Hematopoietic multipotent progenitor cell treated with erythropoietin and hydrocortisone succinate and interleukin-3 and kit ligand, for 17 days (in vitro differentiated cells): Measurements from ENCODE around the gene ZEB1.

Source experiments
- DNase-seq: peaks from one replicate; pipeline ENCODE4 v3.0.0-alpha.2; 2015; ENCODE audit warnings: low spot score

The ZEB1 gene

DNA sequence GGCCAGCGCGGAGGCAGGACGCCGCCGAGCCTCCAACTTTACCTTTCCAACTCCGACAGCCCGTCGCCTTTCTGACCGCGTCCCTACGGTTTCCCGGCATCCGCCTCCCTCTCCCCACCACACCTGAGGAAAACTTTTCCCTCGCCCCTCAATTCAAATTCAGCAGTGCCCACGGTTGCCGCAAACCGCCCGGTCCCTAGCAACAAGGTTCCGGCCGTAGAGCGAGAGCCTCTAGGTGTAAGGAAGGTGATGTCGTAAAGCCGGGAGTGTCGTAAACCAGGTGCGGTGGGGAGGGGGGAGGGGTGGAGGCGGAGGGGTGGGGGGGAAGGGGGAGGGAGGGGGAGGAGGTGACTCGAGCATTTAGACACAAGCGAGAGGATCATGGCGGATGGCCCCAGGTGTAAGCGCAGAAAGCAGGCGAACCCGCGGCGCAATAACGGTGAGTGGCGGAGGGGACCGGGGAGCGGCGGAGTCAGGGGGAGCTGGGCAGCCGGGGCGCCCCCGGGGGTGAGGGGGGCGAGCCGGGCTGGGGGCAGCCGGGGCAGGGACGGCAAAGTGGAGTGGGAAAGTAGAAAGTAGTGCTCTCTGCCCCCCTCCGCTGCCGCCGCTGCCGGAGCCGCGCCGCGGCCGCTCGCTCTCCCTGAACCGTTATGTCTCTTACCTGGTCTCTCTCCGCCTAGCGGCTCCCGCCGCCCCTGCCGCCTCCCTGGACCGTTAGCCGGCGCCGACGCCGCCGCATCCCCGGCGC, at the start of gene ZEB1:
TSS of gene ZEB1 (plus strand) at position 363 of the 748 bp plus-strand sequence. CDS start at position 382, 19 bp downstream.
- peak; percentile 70 for DNase-seq

DNA sequence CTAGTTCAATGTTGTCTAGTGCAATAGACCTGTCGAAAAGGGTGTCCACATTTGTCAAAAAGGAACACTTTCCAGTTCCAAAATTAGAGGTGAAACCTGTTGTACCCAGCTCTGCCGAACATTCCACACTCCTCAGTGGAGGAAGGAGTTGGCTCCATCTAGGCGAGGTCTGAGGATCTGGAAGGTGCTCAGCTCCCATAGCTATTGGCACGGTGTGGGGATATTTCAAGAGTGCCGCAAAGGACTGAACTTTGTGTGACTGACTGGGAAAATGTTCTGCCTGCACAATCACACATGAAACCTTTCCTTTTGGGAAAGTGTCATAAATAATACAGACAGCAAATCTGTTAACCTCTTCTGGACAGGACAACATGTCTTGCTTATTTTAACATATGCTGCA, 48.1 kb upstream of the ZEB1 start:
- DNase-seq, result no peak

GRCh38 chr10:31272841-31273240, 46.2 kb upstream of the ZEB1 start:
- DNase-seq, result no peak

- DNase-seq, result no peak
These were observed 45.2 kb upstream of the ZEB1 start for GRCh38 chr10:31273789-31274188.

DNA sequence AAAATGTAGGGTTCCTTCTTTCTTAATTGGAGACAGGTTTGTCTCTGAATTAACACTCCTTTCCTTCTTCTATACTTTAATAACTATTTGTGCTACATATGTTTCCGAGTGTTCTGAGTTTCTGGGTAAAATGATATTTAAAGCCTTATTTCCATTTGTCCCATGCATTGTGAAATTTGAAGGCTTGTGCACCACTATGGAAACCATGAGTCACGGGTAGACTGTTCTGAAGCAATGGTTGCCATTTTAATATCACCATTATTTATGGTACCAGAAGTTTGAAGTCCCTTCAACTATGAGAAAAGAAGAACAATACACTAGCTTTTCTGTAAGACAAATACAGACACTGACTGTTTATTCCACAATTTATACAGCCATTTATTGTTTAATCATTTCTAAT, 44.7 kb upstream of the ZEB1 start:
- no peak for DNase-seq

DNA sequence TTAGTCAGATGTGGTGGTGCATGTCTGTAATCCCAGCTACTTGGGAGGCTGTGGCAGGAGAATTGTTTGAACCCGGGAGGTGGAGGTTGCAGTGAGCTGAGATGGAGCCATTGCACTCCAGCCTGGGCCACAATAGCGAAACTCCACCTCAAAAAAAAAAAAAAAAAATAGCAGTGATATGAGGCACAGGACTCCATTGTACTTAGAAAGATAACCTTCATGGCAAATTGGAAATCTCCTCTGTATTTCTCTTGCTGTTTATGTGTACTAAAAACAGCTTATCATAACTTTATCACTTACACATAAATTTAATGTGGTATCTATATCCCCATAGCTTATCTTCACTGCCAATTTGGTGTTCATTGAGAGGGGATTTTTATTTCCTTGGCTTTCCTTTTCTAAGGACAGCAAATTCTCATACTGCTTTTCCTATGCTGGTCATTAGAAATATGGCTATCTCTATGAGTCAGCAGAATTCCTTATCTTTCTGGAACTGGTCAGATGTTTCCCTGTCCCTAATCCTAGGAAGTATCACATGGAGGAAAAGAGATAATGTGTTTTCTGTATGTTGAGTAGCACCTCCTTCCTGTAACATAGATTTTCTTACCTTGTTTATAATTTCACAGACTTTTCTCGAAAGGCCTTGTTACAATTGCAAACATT, 40.6 kb upstream of the ZEB1 start:
- DNase-seq, result no peak

DNA sequence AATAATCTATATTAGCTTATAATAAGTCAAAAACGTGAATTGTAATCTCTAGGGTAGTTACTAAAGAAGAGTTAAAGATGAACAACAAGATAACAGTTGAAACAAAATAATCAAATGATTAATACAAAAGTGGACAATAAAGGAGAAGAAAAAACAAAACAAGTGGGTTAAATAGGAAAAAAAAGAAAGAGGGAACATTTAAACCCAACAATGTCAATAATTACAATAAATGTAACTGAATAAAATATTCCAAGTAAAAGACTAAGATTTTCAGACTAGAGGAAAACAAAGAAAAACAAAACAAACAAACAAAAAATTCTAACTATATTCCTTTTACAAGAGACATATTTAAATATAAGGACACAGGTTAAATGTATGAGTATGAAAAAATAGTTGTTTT, 38.0 kb upstream of the ZEB1 start:
- DNase-seq, result no peak

GRCh38 chr10:31288001-31288400, 31.0 kb upstream of the ZEB1 start:
- DNase-seq, result no peak

DNA sequence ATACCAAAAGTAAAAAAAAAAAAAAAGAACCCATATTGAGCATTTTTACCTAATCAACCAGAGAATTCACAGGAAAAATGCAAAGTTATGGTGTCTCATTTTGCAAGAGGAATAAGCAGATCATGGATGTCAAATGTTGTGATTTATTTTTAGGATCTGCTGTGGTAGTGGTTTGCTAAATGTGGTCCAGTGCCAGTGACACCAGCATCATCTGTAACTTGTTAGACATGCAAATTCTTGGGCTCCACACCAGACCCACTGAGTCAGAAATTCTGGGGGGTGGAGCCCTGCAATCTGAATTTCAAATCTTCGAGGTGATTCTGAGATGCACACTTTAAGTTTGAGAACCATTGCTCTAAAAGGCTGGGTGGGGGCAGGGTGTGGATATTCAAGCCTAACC, 30.1 kb upstream of the ZEB1 start:
- DNase-seq, result no peak

- DNase-seq, result no peak
These were observed 28.6 kb upstream of the ZEB1 start for GRCh38 chr10:31290386-31290785.

- DNase-seq, result no peak
These were observed 27.9 kb upstream of the ZEB1 start for GRCh38 chr10:31291123-31291522.

DNA sequence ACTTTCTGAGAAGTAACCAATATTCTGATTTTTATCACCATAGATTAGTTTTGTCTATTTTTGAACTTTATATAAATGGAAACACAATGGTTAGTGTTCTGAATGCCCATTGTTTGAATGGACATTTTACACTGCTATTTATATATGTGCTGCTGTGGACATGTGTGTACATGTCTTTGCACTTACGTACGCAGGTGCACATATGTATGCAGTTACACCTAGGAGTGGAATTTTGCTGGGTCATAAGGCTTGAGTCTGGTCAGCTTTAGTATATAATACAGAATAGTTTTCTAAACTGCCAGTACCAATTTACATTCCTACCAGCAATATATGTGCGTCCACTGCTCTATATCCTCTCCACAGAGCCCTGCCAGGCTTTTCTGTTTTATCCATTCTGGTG, 24.5 kb upstream of the ZEB1 start:
- no peak for DNase-seq

DNA sequence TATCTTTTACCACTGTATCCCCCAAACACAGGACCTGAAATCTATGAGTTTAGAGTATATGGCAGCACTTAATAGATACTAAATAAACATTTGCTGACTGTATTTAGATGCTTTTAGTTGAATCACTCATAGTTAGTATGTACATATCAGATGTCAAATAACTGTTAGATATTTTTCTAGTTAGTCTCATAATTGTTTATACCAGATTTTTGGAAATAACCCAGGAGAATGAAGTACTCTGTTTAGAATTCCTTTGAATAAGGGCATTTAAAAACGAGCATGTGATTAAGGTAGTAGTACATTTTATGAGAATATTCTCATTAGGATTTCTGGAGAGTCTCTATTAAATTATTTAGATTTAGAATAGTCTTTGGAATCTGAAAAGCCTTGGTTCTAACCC, 22.3 kb upstream of the ZEB1 start:
- DNase-seq, result no peak

GRCh38 chr10:31299119-31299518, 19.9 kb upstream of the ZEB1 start:
- no peak for DNase-seq

DNA sequence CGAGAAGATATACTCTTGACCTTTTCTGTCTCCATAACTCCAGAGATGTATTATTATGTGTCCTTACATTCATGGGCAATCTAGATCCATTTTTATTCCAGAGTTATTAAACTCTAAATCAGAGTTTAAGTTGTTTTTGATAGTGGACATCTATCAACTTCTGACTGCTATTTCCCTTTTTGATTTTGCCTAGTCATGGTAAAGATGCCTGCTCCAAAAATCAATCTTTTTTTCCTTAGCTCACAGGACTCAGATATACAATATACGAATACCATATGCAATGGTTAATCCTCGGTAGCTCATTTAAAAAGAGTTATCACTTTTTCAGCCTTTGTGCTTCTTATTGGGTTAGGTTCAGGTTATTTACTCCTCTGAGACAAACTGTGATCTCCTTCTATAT, 15.8 kb upstream of the ZEB1 start:
- no peak for DNase-seq

- no peak for DNase-seq
These were observed 14.6 kb upstream of the ZEB1 start for GRCh38 chr10:31304291-31304970.

DNA sequence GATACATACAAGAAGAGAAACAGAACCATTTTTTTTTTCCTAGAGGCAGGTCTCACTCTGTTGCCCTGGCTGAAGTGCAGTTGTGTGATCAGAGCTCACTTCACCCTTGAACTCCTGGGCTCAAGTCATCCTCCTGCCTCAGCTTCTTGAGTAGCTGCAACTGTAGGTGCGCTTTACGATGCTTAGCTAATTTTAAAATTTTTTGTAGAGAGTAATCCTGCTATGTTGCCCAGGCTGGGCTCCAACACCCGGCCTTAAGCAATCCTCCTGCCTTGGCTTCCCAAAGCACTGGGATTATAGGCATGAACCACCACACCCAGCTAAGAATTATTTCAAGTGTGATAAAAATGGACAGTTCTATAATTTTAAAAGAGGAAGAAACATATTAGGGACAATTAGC, 5.6 kb upstream of the ZEB1 start:
- DNase-seq, result no peak

GRCh38 chr10:31314256-31315150, 4.5 kb upstream of the ZEB1 start:
- DNase-seq, result no peak

GRCh38 chr10:31315453-31315852, 3.6 kb upstream of the ZEB1 start:
- DNase-seq, result no peak

DNA sequence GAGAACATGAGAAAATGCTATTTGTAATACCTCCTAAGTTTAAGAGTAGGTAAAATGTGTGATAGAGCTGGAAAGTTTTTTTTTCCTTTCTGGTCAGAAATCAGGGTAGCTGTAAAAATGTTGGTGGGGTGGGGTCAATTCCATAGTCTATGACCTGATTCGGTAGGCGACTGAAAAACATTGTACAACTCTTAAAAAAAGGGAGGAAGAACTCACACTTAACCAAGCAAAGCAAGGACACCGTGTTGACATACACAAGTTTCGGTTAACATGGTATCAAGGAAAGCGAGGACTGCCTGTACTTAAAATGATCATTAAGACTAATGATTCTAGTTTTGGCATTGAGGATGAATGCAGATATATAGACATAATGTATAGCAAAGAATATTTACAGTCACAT, 1.8 kb upstream of the ZEB1 start:
- no peak for DNase-seq

DNA sequence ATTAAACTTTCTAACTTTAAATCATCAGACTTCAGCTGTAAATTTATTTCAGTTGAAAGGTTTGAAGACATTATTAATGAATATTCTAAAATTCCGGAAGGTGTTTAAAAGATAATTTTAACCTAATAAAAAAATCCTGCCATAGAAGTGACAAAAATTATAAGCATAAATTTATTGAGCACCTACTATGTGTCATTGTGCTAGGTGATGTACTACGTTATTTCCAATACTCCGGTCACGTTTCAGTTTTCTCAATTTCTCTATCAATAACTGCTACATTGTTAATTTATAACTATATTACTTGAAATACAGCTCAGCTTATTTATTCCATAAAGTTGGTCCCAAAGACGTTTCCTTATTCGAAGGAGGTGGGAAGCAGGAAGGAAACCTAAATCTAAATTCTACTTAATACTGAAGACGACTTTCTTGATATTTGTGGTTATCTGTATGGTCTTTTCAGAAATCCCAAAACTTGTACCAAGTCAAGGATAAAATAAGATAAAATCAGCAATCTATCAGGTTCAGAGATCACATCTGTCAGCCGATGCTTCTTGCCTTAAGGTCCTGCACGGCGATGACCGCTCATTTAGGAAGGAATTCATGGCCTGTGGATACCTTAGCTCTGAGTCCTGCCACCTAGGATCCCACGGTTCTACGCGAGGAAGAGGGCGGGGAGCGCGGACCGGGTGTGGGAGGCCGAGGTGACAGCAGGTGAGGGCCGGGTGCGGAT, 1.2 kb upstream of the ZEB1 start:
- DNase-seq, result no peak
